ENCODE data around the gene SARS1. TPM values are rescaled to one million over a fixed set of nuclear protein-coding genes. Genes with fewer than 3 reads are reported as not detected.

SARS1 gene
- total RNA-seq, 1 experiment from 2014 or later = 134 TPM

DNA sequence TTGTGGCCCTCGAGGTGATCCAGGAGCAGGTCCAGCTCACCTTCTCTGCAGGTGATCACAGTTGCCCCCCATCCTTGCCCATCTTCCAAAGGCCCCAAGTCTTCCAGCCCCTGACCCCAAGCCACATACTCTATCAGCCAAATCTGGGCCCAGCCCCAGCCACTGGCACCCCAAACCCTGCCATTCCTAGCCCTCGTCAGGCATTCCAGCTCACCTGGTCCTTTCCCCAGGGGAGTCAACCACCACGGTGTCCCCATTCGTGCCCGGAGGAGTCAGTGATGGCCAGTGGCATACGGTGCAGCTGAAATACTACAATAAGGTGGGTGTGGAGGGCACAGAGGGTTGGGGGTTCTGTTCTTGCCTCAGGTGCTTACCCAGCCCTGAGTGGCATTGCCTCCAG, 47.9 kb downstream of the SARS1 start:
- DNase-seq (ENCODE audit: low read depth) = no peak

DNA sequence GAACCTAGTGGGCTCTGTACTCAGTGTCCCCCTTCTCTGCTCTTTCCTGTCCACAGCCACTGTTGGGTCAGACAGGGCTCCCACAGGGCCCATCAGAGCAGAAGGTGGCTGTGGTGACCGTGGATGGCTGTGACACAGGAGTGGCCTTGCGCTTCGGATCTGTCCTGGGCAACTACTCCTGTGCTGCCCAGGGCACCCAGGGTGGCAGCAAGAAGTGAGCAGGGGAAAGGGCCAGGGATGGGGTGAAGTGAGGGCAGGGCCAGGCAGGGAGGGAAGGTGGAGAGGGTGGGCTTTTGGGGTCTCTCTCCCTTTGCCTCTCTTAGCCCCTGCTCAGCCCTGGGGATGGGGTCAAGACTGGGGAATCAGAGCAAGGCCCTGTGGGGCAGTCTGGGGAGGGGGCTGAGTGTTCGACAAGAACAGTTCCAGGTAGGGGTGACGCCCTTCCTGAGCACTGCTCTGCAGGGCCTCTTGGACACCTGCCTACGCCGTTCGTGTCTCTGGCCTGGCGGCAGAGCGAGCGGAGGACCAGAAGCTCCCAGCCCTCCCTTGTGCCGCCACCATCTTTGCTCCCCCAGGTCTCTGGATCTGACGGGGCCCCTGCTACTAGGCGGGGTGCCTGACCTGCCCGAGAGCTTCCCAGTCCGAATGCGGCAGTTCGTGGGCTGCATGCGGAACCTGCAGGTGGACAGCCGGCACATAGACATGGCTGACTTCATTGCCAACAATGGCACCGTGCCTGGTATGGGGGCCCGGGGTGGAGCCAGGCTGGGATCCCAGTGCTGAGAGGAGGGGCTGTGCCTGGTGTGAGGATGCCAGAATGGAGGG, 48.7 kb downstream of the SARS1 start:
- no peak for DNase-seq (ENCODE audit: low read depth)

DNA sequence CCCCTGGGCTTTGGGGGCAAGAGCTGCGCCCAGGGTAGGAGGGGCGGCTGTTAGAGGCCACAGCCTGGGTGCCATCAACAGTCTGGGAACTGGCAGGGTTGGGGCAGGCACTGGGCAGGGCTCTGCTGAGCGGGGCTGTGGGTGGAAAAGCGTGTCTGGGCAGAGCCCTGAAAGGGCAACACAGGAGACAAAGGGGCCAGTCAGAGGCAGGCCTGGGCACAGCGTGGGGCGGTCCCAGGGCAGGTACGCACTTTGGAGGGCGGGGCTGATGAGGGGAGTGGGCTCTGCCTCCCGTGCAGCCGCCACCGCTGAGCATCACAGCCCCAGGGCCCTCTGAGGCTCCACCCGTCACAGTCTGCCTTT, 49.5 kb downstream of the SARS1 start:
- DNase-seq (ENCODE audit: low read depth) = no peak

DNA sequence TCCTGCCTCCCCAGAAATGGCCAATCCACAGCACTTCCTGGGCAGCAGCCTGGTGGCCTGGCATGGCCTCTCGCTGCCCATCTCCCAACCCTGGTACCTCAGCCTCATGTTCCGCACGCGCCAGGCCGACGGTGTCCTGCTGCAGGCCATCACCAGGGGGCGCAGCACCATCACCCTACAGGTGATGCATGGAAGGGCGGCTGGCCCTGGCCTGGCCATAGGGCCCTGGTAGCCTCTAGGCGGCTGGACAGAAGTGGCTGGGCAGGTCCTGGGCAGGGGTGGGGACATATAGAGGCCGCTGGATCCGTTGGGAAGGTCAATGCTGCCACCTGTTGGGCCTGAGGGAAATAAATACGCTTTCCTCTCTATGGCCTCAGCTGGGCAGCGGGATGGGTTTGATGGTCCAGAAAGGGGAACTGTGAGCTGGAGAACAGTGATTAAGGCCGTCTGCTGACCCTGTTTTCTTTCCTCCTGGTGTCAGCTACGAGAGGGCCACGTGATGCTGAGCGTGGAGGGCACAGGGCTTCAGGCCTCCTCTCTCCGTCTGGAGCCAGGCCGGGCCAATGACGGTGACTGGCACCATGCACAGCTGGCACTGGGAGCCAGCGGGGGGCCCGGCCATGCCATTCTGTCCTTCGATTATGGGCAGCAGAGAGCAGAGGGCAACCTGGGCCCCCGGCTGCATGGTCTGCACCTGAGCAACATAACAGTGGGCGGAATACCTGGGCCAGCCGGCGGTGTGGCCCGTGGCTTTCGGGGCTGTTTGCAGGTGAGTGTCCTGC, 50.1 kb downstream of the SARS1 start:
- peak; percentile 66 for DNase-seq (ENCODE audit: low read depth)

DNA sequence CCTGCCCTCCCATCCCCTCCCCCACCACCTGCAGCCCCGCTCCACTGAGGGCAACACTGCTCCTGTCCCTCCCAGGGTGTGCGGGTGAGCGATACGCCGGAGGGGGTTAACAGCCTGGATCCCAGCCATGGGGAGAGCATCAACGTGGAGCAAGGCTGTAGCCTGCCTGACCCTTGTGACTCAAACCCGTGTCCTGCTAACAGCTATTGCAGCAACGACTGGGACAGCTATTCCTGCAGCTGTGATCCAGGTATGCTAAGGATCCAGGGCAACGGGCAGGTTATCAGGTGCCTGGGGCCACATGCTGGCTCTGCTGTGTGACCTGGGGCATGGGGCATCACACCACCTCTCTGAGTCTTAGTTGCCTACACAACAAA, 50.6 kb downstream of the SARS1 start:
- no peak for DNase-seq (ENCODE audit: low read depth)

- DNase-seq (ENCODE audit: low read depth) = no peak
Observed at GRCh38 chr1:109265016-109265415, 51.3 kb downstream of the SARS1 start.

DNA sequence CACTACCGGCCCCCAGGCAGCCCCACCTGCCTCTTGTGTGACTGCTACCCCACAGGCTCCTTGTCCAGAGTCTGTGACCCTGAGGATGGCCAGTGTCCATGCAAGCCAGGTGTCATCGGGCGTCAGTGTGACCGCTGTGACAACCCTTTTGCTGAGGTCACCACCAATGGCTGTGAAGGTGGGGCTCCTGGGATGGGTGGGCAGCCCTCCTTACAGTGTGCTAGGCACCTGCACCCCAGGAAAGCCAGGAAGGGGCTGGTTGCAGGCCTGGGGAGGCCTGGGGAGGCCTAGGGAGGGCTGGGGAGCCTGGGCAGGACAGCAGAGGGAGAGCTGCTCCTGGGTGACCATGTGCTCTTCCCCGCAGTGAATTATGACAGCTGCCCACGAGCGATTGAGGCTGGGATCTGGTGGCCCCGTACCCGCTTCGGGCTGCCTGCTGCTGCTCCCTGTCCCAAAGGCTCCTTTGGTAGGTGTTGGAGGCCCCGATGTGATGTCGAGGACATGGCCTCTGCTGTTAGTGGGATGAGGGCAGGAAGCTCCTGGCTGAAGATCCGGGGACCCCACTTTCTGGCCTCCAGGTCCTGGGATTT, 52.1 kb downstream of the SARS1 start:
- no peak for DNase-seq (ENCODE audit: low read depth)

GRCh38 chr1:109266965-109267364, 53.2 kb downstream of the SARS1 start:
- peak; percentile 36 for DNase-seq (ENCODE audit: low read depth)

DNA sequence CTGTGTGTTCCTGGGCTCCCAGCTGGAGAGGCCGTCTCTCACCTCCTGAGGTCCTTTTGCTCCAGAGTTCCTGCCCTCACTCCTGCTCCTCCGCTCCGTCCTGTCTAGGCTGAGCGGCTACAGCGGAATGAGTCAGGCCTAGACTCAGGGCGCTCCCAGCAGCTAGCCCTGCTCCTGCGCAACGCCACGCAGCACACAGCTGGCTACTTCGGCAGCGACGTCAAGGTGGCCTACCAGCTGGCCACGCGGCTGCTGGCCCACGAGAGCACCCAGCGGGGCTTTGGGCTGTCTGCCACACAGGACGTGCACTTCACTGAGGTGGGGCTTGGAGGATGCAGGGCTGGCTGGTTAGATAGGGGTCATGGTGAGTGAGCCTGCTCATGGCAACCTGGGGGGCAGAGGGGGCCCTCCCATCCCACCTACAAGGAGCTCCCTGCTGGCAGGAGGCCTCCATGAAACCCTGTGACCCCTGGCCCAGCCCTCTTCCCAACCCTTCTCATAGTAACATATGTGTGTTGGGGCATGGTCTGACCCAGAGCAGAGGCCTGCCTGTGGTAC, 54.1 kb downstream of the SARS1 start:
- no peak for DNase-seq (ENCODE audit: low read depth)

- no peak for DNase-seq (ENCODE audit: low read depth)
Observed at GRCh38 chr1:109268431-109269211, 54.9 kb downstream of the SARS1 start.

DNA sequence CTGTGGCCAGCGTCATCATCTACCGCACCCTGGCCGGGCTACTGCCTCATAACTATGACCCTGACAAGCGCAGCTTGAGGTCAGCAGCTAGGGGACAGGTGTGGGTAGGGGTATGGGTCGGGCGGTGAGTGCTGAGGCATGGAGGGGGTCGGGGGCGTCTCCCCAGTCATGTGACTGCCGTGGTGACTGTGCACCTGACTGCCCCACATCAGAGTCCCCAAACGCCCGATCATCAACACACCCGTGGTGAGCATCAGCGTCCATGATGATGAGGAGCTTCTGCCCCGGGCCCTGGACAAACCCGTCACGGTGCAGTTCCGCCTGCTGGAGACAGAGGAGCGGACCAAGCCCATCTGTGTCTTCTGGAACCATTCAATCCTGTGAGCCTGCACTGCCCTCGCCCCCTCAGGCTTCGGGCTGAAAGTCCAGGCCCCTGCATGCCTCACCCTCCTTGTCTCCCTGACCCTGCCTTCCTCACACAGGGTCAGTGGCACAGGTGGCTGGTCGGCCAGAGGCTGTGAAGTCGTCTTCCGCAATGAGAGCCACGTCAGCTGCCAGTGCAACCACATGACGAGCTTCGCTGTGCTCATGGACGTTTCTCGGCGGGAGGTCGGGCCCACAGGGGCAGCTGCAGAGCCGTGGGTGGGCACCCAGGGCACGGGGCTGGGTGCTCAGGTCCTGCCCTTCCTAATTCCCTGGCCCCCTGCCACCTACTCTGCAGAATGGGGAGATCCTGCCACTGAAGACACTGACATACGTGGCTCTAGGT, 55.7 kb downstream of the SARS1 start:
- no peak for DNase-seq (ENCODE audit: low read depth)

- DNase-seq (ENCODE audit: low read depth) = no peak
Observed at GRCh38 chr1:109269981-109270622, 56.4 kb downstream of the SARS1 start.

DNA sequence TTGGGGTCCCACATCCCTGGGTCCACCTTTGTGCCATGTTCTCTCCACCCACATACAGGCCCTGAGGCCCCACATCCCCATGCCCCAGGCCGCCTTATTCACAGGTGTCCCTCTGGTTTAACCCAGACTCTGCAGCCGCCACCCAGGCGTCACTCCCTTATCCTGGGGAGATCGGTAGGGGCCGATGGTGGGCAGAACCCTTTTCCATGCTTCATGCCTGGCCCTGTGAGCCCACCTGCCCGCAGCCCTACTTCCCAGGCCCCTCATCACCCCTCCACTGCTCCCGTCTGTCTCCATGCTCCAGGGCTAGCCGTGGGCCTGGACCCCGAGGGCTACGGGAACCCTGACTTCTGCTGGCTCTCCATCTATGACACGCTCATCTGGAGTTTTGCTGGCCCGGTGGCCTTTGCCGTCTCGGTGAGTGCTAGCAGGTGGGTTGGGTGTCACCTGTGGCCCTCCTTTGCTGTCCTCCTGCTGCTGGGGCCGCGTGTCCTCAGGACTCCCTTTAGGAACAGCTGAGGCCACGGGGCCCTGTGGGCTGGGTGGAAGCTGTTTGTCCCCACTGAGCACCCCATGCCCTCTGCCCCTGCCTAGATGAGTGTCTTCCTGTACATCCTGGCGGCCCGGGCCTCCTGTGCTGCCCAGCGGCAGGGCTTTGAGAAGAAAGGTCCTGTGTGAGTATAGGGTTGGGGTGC, 57.1 kb downstream of the SARS1 start:
- DNase-seq (ENCODE audit: low read depth) = no peak

- no peak for DNase-seq (ENCODE audit: low read depth)
Observed at GRCh38 chr1:109271458-109271857, 57.7 kb downstream of the SARS1 start.

DNA sequence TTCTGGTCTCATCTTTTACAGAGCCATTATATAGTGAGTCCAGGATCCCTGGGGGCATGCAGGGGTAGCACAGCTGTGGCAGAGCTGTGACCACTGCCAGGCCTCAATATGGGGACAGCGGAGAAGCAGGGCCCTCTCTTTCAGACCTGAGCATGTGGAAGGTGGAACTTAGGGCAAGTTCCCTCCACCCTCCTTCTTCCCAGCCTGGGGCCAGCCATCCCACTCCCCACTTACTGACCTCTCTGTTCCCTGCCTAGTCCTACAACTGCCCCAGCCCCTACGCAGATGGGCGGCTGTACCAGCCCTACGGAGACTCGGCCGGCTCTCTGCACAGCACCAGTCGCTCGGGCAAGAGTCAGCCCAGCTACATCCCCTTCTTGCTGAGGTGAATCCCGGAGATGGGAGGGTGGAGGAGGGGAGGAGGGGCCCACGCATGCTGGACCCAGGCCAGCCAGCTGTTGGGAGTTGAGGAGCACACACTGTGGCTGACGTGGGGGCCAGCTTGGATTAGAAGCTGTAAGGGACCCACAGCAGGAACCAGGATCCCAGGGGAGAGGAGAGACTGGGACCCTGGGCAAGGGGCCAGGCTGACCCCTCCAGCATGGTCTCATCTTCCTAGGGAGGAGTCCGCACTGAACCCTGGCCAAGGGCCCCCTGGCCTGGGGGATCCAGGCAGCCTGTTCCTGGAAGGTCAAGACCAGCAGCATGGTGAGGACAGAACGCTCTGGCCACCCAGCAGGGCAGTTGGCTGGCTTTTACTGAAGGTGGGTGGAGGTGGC, 58.5 kb downstream of the SARS1 start:
- DNase-seq (ENCODE audit: low read depth) = no peak

GRCh38 chr1:109272831-109273547, 59.3 kb downstream of the SARS1 start:
- DNase-seq (ENCODE audit: low read depth) = no peak

GRCh38 chr1:109273570-109274288, 60.0 kb downstream of the SARS1 start:
- no peak for DNase-seq (ENCODE audit: low read depth)
